OCI-LY3 (cell line): ENCODE measurements around the gene EML4.

ENCODE experiments used
- EZH2phosphoT487 ChIP-seq: fragments of 200-600 bp; shearing (Covaris generic); IDR thresholded peaks from 2 replicates; pipeline ENCODE4 v1.6.1; 2018; ENCODE audit warnings: antibody characterized with exemption, mixed run types, low read depth
- TF ChIP-seq, protein P1 (sequence below): fragments of 200-600, 300-600 bp; sonication (generic); IDR thresholded peaks from 2 replicates; pipeline ENCODE4 v1.5.1; 2014; ENCODE audit warnings: antibody characterized with exemption, low read length, low read depth

DNA sequence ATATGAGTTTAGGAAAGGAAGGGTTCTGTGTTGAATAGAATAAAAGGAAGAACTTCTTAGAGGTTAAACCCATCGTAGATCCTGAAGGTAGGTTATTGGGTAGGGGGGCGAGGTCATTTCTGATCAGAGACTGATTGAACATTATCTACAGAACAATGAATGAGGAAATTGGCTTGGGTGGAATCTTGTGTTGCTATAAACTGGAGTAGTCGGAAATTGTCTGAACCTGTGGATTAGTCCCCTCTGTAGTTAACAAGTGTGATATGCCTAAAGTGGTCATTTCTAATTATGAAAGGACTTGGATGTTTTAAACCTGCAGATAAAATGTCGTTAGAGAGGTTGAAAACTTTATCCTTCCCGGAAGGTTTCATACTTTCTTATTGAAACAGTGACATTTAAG is 42.1 kb downstream of the EML4 start:
- TF ChIP-seq, protein P1, sequence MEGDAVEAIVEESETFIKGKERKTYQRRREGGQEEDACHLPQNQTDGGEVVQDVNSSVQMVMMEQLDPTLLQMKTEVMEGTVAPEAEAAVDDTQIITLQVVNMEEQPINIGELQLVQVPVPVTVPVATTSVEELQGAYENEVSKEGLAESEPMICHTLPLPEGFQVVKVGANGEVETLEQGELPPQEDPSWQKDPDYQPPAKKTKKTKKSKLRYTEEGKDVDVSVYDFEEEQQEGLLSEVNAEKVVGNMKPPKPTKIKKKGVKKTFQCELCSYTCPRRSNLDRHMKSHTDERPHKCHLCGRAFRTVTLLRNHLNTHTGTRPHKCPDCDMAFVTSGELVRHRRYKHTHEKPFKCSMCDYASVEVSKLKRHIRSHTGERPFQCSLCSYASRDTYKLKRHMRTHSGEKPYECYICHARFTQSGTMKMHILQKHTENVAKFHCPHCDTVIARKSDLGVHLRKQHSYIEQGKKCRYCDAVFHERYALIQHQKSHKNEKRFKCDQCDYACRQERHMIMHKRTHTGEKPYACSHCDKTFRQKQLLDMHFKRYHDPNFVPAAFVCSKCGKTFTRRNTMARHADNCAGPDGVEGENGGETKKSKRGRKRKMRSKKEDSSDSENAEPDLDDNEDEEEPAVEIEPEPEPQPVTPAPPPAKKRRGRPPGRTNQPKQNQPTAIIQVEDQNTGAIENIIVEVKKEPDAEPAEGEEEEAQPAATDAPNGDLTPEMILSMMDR = no peak
- no peak for TF ChIP-seq EZH2phosphoT487
